GM21381 (cell line): ENCODE measurements around the gene ATP5F1B.

Experiments
- ATAC-seq: cut with Tn5 transposase; IDR thresholded peaks from one replicate; pipeline ENCODE4 v1.9.1; 2021; ENCODE audit warnings: mild to moderate bottlenecking, moderate library complexity; ENCODE audit not compliant: unreplicated experiment

ATP5F1B gene

GRCh38 chr12:56645717-56646446, at the start of gene ATP5F1B:
Gene ATP5F1B (minus strand): TSS chr12:56645984. CDS start chr12:56645963, 21 bp downstream.
- ATAC-seq: peak; percentile 97

GRCh38 chr12:56694161-56694560, 48.4 kb upstream of the ATP5F1B start:
- ATAC-seq: no peak

GRCh38 chr12:56688846-56689109, 43.0 kb upstream of the ATP5F1B start:
- ATAC-seq: no peak

GRCh38 chr12:56688129-56688845, 42.5 kb upstream of the ATP5F1B start, which contains the start of gene PTGES3:
Gene PTGES3 (minus strand): TSS chr12:56688284. CDS start chr12:56687999, 285 bp downstream.
- peak; percentile 63 for ATAC-seq

GRCh38 chr12:56687223-56688128, 41.7 kb upstream of the ATP5F1B start:
- ATAC-seq: peak; percentile 30

GRCh38 chr12:56684745-56685359, 39.1 kb upstream of the ATP5F1B start:
- ATAC-seq: no peak

- no peak for ATAC-seq
Measured at GRCh38 chr12:56682323-56682722, 36.5 kb upstream of the ATP5F1B start.

- no peak for ATAC-seq
Measured at GRCh38 chr12:56679883-56680575, 34.2 kb upstream of the ATP5F1B start.

- no peak for ATAC-seq
Measured at GRCh38 chr12:56678852-56679251, 33.1 kb upstream of the ATP5F1B start.

GRCh38 chr12:56677680-56678079, 31.9 kb upstream of the ATP5F1B start:
- peak; percentile 59 for ATAC-seq

- no peak for ATAC-seq
Measured at GRCh38 chr12:56676851-56677580, 31.2 kb upstream of the ATP5F1B start.

- no peak for ATAC-seq
Measured at GRCh38 chr12:56671608-56672007, 25.8 kb upstream of the ATP5F1B start.

- ATAC-seq: no peak
Measured at GRCh38 chr12:56670836-56671235, 25.1 kb upstream of the ATP5F1B start.

GRCh38 chr12:56668197-56668457, 22.3 kb upstream of the ATP5F1B start:
- no peak for ATAC-seq

GRCh38 chr12:56661979-56662638, 16.3 kb upstream of the ATP5F1B start:
- ATAC-seq: no peak

GRCh38 chr12:56661560-56661959, 15.8 kb upstream of the ATP5F1B start:
- ATAC-seq: no peak

- no peak for ATAC-seq
Measured at GRCh38 chr12:56658921-56659320, 13.1 kb upstream of the ATP5F1B start.

- no peak for ATAC-seq
Measured at GRCh38 chr12:56657416-56658379, 11.9 kb upstream of the ATP5F1B start.
